Testis (tissue), 5 donors: ENCODE data around the gene TPSB2. TPM values are rescaled to one million over a fixed set of nuclear protein-coding genes. Genes with fewer than 3 reads are reported as not detected.
A peak's percentile ranks its signal among the peaks of the same experiment; 100 is the strongest.
"Not testable (repeated sequence)": the region's sequence is repeated elsewhere in the genome, so short reads cannot be mapped to it uniquely, and the experiment has no call there.

Experiments used
- DNase-seq: peaks from one replicate; pipeline ENCODE4 v3.0.0-alpha.2; 2019
- H3K27ac ChIP-seq, 2 donors: fragments of 200-600 bp; sonication (generic); one replicate each; pipeline ENCODE4 v1.5.1; 2019
- H3K27me3 ChIP-seq: fragments of 200-600 bp; sonication (generic); one replicate; pipeline ENCODE4 v1.5.1; 2019
- H3K36me3 ChIP-seq: fragments of 200-600 bp; sonication (generic); one replicate; pipeline ENCODE4 v1.5.1; 2017; ENCODE audit warnings: low read depth; ENCODE audit errors: missing control alignments
- H3K4me1 ChIP-seq: fragments of 200-600 bp; sonication (generic); one replicate; pipeline ENCODE4 v1.5.1; 2019
- H3K4me3 ChIP-seq, 2 donors: fragments of 200-600 bp; sonication (generic); one replicate each; pipeline ENCODE4 v1.5.1; 2017 to 2019
- H3K9me3 ChIP-seq: fragments of 200-600 bp; sonication (generic); one replicate; pipeline ENCODE4 v1.5.1; 2017
- CTCF ChIP-seq, 3 experiments: fragments of 450-650 bp in 2 of 3; fragments of 200-600 bp in 1 of 3; sonication (generic) in 1 of 3; IDR thresholded peaks; one replicate each; pipeline ENCODE4 v1.5.1; 2016 to 2019; ENCODE audit warnings: antibody characterized with exemption in 3 of 3, mild to moderate bottlenecking in 2 of 3, moderate library complexity in 1 of 3
- POLR2A ChIP-seq: fragments of 450-650 bp; IDR thresholded peaks from one replicate; pipeline ENCODE4 v1.6.1; 2017; ENCODE audit warnings: antibody characterized with exemption, mild to moderate bottlenecking, moderate library complexity
- WGBS, 2 donors: methylation state at CpG; one replicate each; pipeline ENCODE4 v1.1.5; 2018; 5-methylcytosine and 5-hydroxymethylcytosine counted together
- intact Hi-C: fragments of 100-400 bp; cut with DNase I; formaldehyde crosslinking; loops from one replicate; pipeline ENCODE4 v1.15.1; 2023; ENCODE audit warnings: low total_unique reads
- long read RNA-seq, 2 donors: transcript quantifications; one replicate each; lab custom pipeline, GENCODE V29; 2026
- polyA plus RNA-seq: library from polyadenylated mRNA; stranded (reverse); fragments of 350-450 nt; fragmentation: Illumina TruSeq; extraction: RNeasy Lipid Tissue Mini Kit (QIAGEN cat#74804); gene quantifications from one replicate; pipeline ENCODE4 v1.2.3, GENCODE V29; 2014; ENCODE audit warnings: low read depth, low replicate concordance; ENCODE audit not compliant: insufficient read depth
- total RNA-seq, 2 donors: library from RNA; depleted of rRNA; stranded (reverse); fragments of >200 nt; gene quantifications; one replicate each; pipeline ENCODE4 v1.2.3, GENCODE V29; 2016

TPSB2 gene
- 10 to 100 TPM; 10.8 to 49.5 TPM for total RNA-seq
- 16.1 TPM for polyA plus RNA-seq
- long read RNA-seq, donor 1, partial matches to known transcripts, result 0 of 1 reads
- long read RNA-seq, donor 1, other reads (novel, unspliced or antisense), result 0 of 1 reads
- long read RNA-seq, donor 2, result 0 reads

- H3K4me1 ChIP-seq, DNase-seq, H3K9me3 ChIP-seq, intact Hi-C loops, H3K4me3 ChIP-seq, H3K36me3 ChIP-seq, H3K27me3 ChIP-seq, H3K27ac ChIP-seq: not testable (repeated sequence)
- WGBS, 2 donors, result 86% methylated on average over 1 of the region's 11 CpGs; no CpG with 5 or more reads in 1 of the 2 donors
Measured at GRCh38 chr16:1230084-1230470, at the start of gene TPSB2. TPSB2 (minus strand) TSS chr16:1230184; CDS start chr16:1229951, 233 bp downstream.

- intact Hi-C loops, result no loop called here
- no peak for TF ChIP-seq POLR2A
- no peak for TF ChIP-seq CTCF (IDR thresholded peaks at IDR 0.05)
Measured at GRCh38 chr16:1279081-1279944, 49.3 kb upstream of the TPSB2 start.

GRCh38 chr16:1278477-1278876 is 48.5 kb upstream of the TPSB2 start:
- TF ChIP-seq CTCF (IDR thresholded peaks at IDR 0.05), result no peak
- TF ChIP-seq POLR2A, result no peak
- intact Hi-C loops, result no loop called here
- Histone ChIP-seq H3K9me3 (no peaks in the 10 kb centered on the region), H3K4me1 (no peaks in the 10 kb centered on the region), H3K27ac (no peak overlapping the region), H3K4me3 (no peak overlapping the region), H3K36me3 (no peaks in the 10 kb centered on the region), H3K27me3 (no peaks in the 10 kb centered on the region)
- peak; percentile 28 for DNase-seq
- WGBS, 2 donors, result 19 to 39% methylated on average over 9 to 18 of the region's 18 CpGs

More at GRCh38 chr16:1279081-1279944, 49.3 kb upstream of the TPSB2 start:
- Histone ChIP-seq H3K4me1 (no peaks in the 10 kb centered on the region), H3K36me3 (no peaks in the 10 kb centered on the region), H3K9me3 (no peaks in the 10 kb centered on the region), H3K4me3 (no peak overlapping the region), H3K27me3 (no peaks in the 10 kb centered on the region), H3K27ac (no peak overlapping the region)
- WGBS, 2 donors, result 78 to 87% methylated on average over 6 to 30 of the region's 30 CpGs
- no peak for DNase-seq

DNA sequence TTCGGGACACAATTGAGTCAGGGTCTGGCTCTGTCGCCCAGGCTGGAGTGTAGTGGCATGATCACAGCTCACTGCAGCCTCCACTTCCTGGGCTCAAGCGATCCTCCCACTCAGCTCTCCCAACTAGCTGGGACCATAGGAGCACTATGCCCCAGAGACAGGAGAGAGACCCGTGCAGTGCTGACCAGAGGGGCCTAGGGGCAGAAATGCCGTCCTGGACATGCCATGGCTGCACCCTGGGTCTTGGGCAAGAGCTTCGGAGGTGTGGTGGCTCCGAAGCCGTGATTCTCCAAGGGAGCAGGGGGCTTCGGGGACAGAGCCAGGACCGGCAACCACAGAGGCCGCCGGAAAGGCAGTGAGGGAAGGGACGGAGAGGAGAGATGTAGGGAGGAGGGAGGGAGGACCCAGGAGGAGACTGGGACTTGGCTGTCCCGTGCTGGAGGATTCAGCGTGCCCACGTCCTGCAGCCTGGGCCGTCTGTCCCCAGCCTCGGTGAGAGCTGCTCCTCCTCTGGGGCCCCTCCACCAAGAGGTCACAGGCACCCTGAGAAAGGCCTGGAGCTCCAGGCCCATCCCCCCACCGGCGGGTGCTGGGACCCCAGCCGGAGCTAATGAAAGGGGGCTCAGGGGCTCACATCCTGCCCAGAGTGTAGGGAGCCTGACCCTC is 47.8 kb upstream of the TPSB2 start:
- no peak overlapping the region for H3K27ac ChIP-seq
- H3K4me1 ChIP-seq, result no peaks in the 10 kb centered on the region
- WGBS, 2 donors, result 59 to 60% methylated on average over 18 to 21 of the region's 21 CpGs
- H3K4me3 ChIP-seq, result no peak overlapping the region
- DNase-seq, result no peak
- H3K27me3 ChIP-seq, result no peaks in the 10 kb centered on the region
- H3K9me3 ChIP-seq, result no peaks in the 10 kb centered on the region
- no peaks in the 10 kb centered on the region for H3K36me3 ChIP-seq
- intact Hi-C loops, result no loop called here
- TF ChIP-seq POLR2A (no peak), CTCF (IDR thresholded peaks at IDR 0.05) (no peak)

GRCh38 chr16:1277151-1277598 is 47.2 kb upstream of the TPSB2 start:
- Histone ChIP-seq H3K9me3 (no peaks in the 10 kb centered on the region), H3K27ac (no peak overlapping the region), H3K27me3 (no peaks in the 10 kb centered on the region), H3K4me1 (no peaks in the 10 kb centered on the region), H3K4me3 (no peak overlapping the region), H3K36me3 (no peaks in the 10 kb centered on the region)
- TF ChIP-seq POLR2A (no peak), CTCF (IDR thresholded peaks at IDR 0.05) (no peak)
- intact Hi-C loops, result no loop called here
- no peak for DNase-seq
- 64 to 83% methylated on average over 9 to 19 of the region's 19 CpGs for WGBS, 2 donors
